Ectodermal cell (in vitro differentiated cells): ENCODE results near the gene STMN1.

Experiments
- H3K27ac ChIP-seq: 2 replicates; pipeline ENCODE4 v1.7.0; 2013; ENCODE audit warnings: mild to moderate bottlenecking, low read depth, low read length; ENCODE audit not compliant: insufficient read depth, poor library complexity, severe bottlenecking
- H3K27me3 ChIP-seq: 2 replicates; pipeline ENCODE4 v1.7.0; 2013; ENCODE audit warnings: mild to moderate bottlenecking, low read length; ENCODE audit not compliant: insufficient read depth, control insufficient read depth, poor library complexity, severe bottlenecking
- H3K36me3 ChIP-seq: one replicate; pipeline ENCODE4 v1.7.0; 2013; ENCODE audit warnings: low read length; ENCODE audit not compliant: control insufficient read depth, insufficient read depth
- H3K4me1 ChIP-seq: one replicate; pipeline ENCODE4 v1.7.0; 2013; ENCODE audit warnings: low read length; ENCODE audit not compliant: control insufficient read depth, insufficient read depth
- H3K4me3 ChIP-seq: 2 replicates; pipeline ENCODE4 v1.7.0; 2013; ENCODE audit warnings: low read depth, low read length, control low read depth; ENCODE audit not compliant: insufficient read depth
- H3K9me3 ChIP-seq: 2 replicates; pipeline ENCODE4 v1.7.0; 2013; ENCODE audit warnings: mild to moderate bottlenecking, low read length, moderate library complexity; ENCODE audit not compliant: control insufficient read depth
- WGBS, 2 experiments: methylation state at CpG; one replicate each; pipeline ENCODE4 v1.1.7; 2013; ENCODE audit warnings: missing lambda C conversion rate in 2 of 2; 5-methylcytosine and 5-hydroxymethylcytosine counted together

Gene STMN1

GRCh38 chr1:25871704-25872494 is 34.3 kb downstream of the STMN1 start:
- Histone ChIP-seq H3K27ac (no peak overlapping the region), H3K4me3 (no peak overlapping the region), H3K27me3 (peaks cover 22% of the 10 kb centered on the region), H3K4me1 (peaks cover 27% of the 10 kb centered on the region), H3K9me3 (no peaks in the 10 kb centered on the region), H3K36me3 (no peaks in the 10 kb centered on the region)
- 85 to 86% methylated on average over 9 of the region's 9 CpGs for WGBS, 2 experiments

DNA sequence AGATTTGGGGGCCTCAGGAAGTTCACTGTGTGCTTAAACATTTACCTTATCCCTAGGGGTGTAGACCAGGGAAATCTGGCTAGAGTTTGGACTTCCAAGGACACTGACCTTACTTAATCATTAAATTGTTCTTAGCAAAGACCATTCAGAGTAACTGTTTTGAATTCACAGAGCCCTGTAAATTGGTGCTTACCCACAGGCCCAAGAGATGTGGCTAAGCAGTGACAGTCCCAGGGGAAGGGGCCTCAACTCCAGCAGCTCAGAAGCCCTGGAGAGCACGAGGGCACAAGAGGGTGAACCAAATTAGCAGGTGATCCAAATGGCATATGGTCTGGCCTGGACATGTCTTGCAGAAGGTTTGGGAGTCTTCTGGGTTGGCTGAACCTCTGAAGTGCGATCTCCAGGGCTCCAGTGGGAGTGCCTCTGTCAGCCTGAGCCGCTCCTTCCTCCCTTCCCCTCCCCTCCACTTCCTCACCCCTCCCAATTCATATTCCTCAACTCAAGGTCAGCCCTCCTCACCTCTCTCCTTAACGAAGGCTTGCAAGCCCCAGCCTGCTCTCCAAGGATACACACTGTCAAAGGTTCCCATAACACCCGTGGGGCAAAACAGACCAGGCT is 35.0 kb downstream of the STMN1 start:
- Histone ChIP-seq H3K27ac (no peak overlapping the region), H3K9me3 (no peaks in the 10 kb centered on the region), H3K4me1 (peaks cover 25% of the 10 kb centered on the region), H3K27me3 (peaks cover 15% of the 10 kb centered on the region), H3K4me3 (no peak overlapping the region), H3K36me3 (no peaks in the 10 kb centered on the region)
- WGBS, 2 experiments, result 59 to 68% methylated on average over 5 of the region's 5 CpGs

GRCh38 chr1:25870614-25871013 is 35.6 kb downstream of the STMN1 start:
- WGBS, 2 experiments, result 90 to 93% methylated on average over 1 of the region's 1 CpG

GRCh38 chr1:25869909-25870606 is 36.2 kb downstream of the STMN1 start:
- Histone ChIP-seq H3K36me3 (no peaks in the 10 kb centered on the region), H3K27me3 (peaks cover 7% of the 10 kb centered on the region), H3K4me1 (peaks cover 25% of the 10 kb centered on the region), H3K9me3 (no peaks in the 10 kb centered on the region), H3K27ac (no peak overlapping the region), H3K4me3 (no peak overlapping the region)
- WGBS, 2 experiments, result 85 to 88% methylated on average over 6 of the region's 6 CpGs

More at GRCh38 chr1:25870614-25871013, 35.6 kb downstream of the STMN1 start:
- Histone ChIP-seq H3K36me3 (no peaks in the 10 kb centered on the region), H3K4me1 (peaks cover 25% of the 10 kb centered on the region), H3K9me3 (no peaks in the 10 kb centered on the region), H3K27ac (no peak overlapping the region), H3K4me3 (no peak overlapping the region), H3K27me3 (peaks cover 10% of the 10 kb centered on the region)

GRCh38 chr1:25867210-25867991 is 38.8 kb downstream of the STMN1 start:
- 73 to 77% methylated on average over 9 of the region's 9 CpGs for WGBS, 2 experiments
- no peak overlapping the region for H3K4me3 ChIP-seq
- H3K9me3 ChIP-seq, result no peaks in the 10 kb centered on the region
- H3K27me3 ChIP-seq, result no peaks in the 10 kb centered on the region
- H3K27ac ChIP-seq, result no peak overlapping the region
- H3K36me3 ChIP-seq, result no peaks in the 10 kb centered on the region
- peaks cover 8% of the 10 kb centered on the region for H3K4me1 ChIP-seq

DNA sequence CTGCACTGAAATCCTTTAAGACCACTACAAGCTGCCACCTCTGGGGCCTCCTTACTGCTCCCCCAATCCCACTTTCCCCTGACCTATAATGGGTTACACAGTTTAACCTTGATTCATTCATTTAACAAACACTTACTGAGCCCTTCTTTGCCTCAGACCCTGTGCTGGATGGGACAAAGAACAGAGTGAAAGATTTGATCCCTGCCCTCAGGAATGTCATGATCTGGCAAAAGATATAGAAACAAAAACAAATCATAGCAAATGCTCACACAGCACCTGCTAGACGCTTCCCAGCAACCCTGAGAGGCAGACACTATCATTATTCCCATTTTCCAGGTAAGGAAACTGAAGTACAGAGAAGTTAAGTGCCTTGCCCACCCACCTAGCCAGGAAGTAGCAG is 39.9 kb downstream of the STMN1 start:
- no peaks in the 10 kb centered on the region for H3K9me3 ChIP-seq
- no peak overlapping the region for H3K27ac ChIP-seq
- H3K4me1 ChIP-seq, result peaks cover 10% of the 10 kb centered on the region
- no peaks in the 10 kb centered on the region for H3K27me3 ChIP-seq
- H3K4me3 ChIP-seq, result no peak overlapping the region
- WGBS, 2 experiments, result 88 to 95% methylated on average over 1 of the region's 1 CpG
- no peaks in the 10 kb centered on the region for H3K36me3 ChIP-seq

GRCh38 chr1:25864434-25864833 is 41.8 kb downstream of the STMN1 start:
- Histone ChIP-seq H3K4me3 (no peak overlapping the region), H3K27me3 (no peaks in the 10 kb centered on the region), H3K9me3 (no peaks in the 10 kb centered on the region), H3K36me3 (no peaks in the 10 kb centered on the region), H3K27ac (no peak overlapping the region), H3K4me1 (peaks cover 4% of the 10 kb centered on the region)
- WGBS, 2 experiments, result 86 to 93% methylated on average over 3 of the region's 3 CpGs

GRCh38 chr1:25863486-25864262 is 42.5 kb downstream of the STMN1 start:
- Histone ChIP-seq H3K4me3 (no peak overlapping the region), H3K27ac (no peak overlapping the region), H3K36me3 (no peaks in the 10 kb centered on the region), H3K9me3 (no peaks in the 10 kb centered on the region), H3K27me3 (no peaks in the 10 kb centered on the region), H3K4me1 (peaks cover 3% of the 10 kb centered on the region)
- 93 to 94% methylated on average over 25 of the region's 25 CpGs for WGBS, 2 experiments

GRCh38 chr1:25862785-25863485 is 43.3 kb downstream of the STMN1 start:
- Histone ChIP-seq H3K9me3 (no peaks in the 10 kb centered on the region), H3K4me1 (peaks cover 7% of the 10 kb centered on the region), H3K27ac (no peak overlapping the region), H3K36me3 (no peaks in the 10 kb centered on the region), H3K27me3 (no peaks in the 10 kb centered on the region), H3K4me3 (no peak overlapping the region)
- 94% methylated on average over 20 of the region's 20 CpGs for WGBS, 2 experiments
